ENCODE data around the gene PTPN1.

DNA sequence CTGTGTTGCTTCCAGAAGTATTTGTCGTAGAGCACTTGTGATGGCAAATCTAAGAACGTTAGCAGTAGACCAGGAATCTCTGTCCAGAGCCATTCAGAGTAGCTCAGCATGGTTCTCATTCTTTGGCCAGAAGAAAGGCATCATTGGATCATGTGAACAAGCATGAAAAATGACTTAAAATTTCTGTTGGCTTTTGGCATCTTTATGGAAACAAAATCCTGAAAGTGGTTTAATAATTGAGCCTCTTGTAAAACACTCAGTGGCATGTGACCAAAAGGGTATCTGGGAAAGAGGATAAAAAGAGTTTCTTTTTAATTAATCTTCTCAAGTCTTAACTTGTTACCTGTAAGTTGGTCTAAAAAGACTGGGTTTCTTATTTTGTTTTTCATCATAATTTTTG is 55.2 kb downstream of the PTPN1 start:
- TF ChIP-seq, protein P1, sequence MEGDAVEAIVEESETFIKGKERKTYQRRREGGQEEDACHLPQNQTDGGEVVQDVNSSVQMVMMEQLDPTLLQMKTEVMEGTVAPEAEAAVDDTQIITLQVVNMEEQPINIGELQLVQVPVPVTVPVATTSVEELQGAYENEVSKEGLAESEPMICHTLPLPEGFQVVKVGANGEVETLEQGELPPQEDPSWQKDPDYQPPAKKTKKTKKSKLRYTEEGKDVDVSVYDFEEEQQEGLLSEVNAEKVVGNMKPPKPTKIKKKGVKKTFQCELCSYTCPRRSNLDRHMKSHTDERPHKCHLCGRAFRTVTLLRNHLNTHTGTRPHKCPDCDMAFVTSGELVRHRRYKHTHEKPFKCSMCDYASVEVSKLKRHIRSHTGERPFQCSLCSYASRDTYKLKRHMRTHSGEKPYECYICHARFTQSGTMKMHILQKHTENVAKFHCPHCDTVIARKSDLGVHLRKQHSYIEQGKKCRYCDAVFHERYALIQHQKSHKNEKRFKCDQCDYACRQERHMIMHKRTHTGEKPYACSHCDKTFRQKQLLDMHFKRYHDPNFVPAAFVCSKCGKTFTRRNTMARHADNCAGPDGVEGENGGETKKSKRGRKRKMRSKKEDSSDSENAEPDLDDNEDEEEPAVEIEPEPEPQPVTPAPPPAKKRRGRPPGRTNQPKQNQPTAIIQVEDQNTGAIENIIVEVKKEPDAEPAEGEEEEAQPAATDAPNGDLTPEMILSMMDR (IDR thresholded peaks at IDR 0.05) = no peak
- TF ChIP-seq POLR2A (IDR thresholded peaks at IDR 0.05) = no peak
